Epithelial cell of prostate (primary cell): Measurements from ENCODE around the gene MTUS2.

Source experiments
- DNase-seq: peaks from one replicate; pipeline ENCODE4 v3.0.0-alpha.2; 2011; ENCODE audit warnings: low read depth, low spot score
- H3K27ac ChIP-seq: fragments of 450-650 bp; 2 replicates; pipeline ENCODE4 v1.5.1; 2017; ENCODE audit warnings: mild to moderate bottlenecking

The MTUS2 gene

DNA sequence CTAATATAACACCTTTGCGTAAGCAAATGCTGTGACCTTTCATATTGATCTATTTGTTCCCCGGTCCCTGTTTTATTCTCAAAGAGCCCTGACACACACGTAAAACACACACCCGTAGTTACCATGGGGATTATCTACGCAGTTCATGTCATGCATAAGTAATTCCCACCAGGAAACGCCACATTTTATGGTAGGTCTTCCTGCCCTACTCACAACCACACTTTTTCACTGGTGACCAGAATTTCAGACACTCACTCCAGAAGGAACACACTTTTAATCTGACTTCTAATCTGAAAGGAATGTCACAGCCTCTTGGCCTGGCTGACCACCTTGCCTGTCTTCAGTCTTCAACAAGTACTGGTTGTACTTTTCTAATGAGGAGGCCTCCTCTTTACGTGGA lies 728.6 kb downstream of the MTUS2 start:
- no peak overlapping the region for H3K27ac ChIP-seq
- no peak for DNase-seq

DNA sequence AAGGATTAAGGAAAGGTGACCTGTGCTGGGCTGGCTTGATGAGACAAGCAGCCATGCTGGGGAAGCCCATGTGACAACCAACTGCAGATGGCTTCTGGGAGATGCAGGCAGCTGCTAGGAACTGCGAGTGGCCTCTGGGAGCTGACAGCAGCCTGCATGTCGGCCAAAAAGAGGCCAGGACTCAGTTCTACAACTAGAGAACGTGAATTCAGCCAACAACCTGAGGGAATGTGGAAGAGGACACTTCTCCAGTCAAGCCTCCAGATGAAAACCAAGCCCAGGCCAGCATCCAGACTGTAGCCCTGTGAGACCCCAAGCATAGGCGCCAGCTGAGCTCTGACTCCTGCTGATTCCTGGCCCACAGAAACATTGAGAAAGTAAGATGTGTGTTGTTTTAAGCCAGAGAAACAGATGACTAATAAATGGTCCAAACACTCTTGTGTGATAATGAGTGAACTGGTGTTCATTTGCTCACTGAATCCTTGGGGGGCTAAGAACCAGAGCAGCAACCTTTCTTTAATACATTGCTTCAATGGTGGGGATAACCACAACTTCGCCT lies 730.4 kb downstream of the MTUS2 start:
- DNase-seq, result no peak
- H3K27ac ChIP-seq, result no peak overlapping the region

DNA sequence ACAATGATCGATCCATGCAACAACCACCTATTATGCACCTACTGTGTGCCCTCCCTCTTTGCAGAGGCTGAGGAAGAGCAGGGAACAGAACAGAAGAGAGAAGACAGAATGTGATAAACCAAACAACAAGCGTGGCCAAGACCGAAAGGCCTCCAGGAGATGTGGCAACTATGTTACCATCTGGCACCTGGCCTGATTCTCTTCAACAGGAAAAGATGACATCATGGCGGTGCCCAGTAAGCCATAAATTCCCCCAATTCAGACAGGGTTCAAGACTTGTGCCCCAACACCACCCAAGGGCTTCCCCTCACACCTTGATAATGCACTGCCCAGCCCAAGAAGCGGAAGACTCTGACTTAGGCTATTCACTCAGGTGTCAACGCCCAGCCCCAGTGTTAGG lies 731.1 kb downstream of the MTUS2 start:
- no peak for DNase-seq
- no peak overlapping the region for H3K27ac ChIP-seq
